Measurements from ENCODE around the gene SLC6A5.

- no peak for TF ChIP-seq CTCF (IDR thresholded peaks at IDR 0.05; ENCODE audit: low read length)
- no peak for TF ChIP-seq EZH2 (optimal IDR thresholded peaks at IDR 0.05; ENCODE audit: low read depth, low read length)
- TF ChIP-seq EZH2phosphoT487 (IDR thresholded peaks at IDR 0.05; ENCODE audit: low read length), result no peak
These were observed 13.0 kb downstream of the SLC6A5 start for GRCh38 chr11:20612416-20612815.
